GM20000 (cell line): Measurements from ENCODE around the gene LARP6.
"Not testable (repeated sequence)": the region's sequence is repeated elsewhere in the genome, so short reads cannot be mapped to it uniquely, and the experiment has no call there.

Experiments
- DNase-seq: peaks from one replicate; pipeline ENCODE4 v3.0.0; 2012; ENCODE audit warnings: low spot score
- TF ChIP-seq, protein P1 (sequence below): IDR thresholded peaks from 2 replicates; pipeline ENCODE4 v1.5.1; 2012; ENCODE audit warnings: mild to moderate bottlenecking, control low read depth; ENCODE audit errors: extremely low read depth, missing control alignments

LARP6 gene

GRCh38 chr15:70876683-70877082, 22.7 kb upstream of the LARP6 start:
- TF ChIP-seq, protein P1, sequence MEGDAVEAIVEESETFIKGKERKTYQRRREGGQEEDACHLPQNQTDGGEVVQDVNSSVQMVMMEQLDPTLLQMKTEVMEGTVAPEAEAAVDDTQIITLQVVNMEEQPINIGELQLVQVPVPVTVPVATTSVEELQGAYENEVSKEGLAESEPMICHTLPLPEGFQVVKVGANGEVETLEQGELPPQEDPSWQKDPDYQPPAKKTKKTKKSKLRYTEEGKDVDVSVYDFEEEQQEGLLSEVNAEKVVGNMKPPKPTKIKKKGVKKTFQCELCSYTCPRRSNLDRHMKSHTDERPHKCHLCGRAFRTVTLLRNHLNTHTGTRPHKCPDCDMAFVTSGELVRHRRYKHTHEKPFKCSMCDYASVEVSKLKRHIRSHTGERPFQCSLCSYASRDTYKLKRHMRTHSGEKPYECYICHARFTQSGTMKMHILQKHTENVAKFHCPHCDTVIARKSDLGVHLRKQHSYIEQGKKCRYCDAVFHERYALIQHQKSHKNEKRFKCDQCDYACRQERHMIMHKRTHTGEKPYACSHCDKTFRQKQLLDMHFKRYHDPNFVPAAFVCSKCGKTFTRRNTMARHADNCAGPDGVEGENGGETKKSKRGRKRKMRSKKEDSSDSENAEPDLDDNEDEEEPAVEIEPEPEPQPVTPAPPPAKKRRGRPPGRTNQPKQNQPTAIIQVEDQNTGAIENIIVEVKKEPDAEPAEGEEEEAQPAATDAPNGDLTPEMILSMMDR: no peak
- DNase-seq: no peak

- DNase-seq: no peak
- TF ChIP-seq, protein P1: no peak
Measured at GRCh38 chr15:70876011-70876410, 22.1 kb upstream of the LARP6 start.

DNA sequence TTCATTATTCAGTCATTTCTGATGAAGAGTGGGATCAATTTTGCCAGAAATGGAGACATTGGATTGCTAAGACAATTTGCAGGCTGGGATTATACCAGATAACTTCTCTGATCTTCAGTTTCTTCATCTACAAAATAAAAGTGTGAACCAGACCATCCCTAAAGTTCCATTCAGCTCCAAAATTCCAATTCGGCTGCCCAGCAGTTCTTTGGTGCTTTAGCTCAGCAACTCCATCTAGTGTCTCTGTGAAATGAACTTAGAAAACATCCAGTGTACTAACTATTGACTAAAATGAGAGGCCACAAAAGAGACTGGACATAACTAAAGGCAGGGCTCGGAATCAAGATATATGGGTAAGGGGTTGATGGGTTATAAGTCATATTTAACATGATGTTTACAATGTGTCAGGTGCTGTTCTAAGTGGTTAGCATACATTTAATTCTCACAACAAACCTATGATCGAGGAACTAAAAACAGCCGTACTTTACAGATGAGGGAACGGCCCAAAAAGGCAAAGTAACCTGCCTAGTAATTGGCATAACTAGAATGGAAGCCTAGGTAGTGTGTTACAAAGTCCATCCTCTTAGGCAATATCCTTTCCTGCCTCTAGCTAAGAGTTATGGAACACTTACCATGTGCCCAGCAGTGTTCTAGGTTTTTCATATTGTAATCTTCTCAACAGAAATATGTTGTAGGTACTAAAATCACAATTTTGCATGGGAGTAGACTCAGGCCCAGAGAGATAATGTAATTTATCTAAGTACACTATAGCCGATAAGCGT, 21.2 kb upstream of the LARP6 start:
- DNase-seq: no peak
- TF ChIP-seq, protein P1: no peak

- TF ChIP-seq, protein P1: no peak
- no peak for DNase-seq
Measured at GRCh38 chr15:70873232-70874054, 19.5 kb upstream of the LARP6 start.

DNA sequence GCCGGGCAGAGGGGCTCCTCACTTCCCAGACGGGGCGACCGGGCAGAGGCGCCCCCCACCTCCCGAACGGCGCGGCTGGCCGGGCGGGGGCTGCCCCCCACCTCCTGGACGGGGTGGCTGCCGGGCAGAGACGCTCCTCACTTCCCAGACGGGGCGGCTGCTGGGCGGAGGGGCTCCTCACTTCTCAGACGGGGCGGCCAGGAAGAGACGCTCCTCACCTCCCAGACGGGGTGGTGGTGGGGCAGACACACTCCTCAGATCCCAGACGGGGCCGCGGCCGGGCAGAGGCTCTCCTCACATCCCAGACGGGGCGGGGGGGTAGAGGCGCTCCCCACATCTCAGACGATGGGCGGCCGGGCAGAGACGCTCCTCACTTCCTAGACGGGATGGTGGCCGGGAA, 17.5 kb upstream of the LARP6 start:
- not testable (repeated sequence) for DNase-seq

GRCh38 chr15:70870051-70870450, 16.1 kb upstream of the LARP6 start:
- TF ChIP-seq, protein P1: no peak
- DNase-seq: no peak

DNA sequence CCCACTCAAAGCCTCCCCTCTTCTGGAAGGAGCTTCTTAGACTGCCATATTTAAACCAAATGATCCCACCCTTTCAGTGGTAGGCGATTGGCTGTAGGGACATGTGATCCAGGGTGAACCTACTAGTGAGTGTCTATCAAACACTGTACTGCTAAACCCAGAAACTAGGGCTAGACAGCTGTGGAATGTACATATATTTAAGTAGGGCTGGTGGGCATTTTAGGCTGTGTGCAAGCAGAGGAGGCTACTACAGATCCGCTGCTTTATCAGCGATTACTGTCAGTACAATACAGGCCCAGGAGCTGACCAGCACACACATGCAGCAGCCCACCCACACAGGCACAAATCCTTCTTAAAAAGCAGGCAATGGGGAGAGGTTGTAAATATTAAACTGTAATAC, 15.4 kb upstream of the LARP6 start:
- TF ChIP-seq, protein P1: no peak
- DNase-seq: no peak
